OCI-LY1 (cell line): ENCODE data around the gene PTGDS.

Experiments
- H2AFZ ChIP-seq: fragments of 200-600 bp; sonication (generic), shearing (Covaris generic); 2 replicates; pipeline ENCODE4 v1.6.0; 2014; ENCODE audit warnings: antibody characterized with exemption, mild to moderate bottlenecking, low read length
- H3F3A ChIP-seq: fragments of 200-600 bp; sonication (generic), shearing (Covaris generic); 2 replicates; pipeline ENCODE4 v1.6.0; 2014; ENCODE audit warnings: mild to moderate bottlenecking, antibody characterized with exemption, low read length, moderate library complexity; ENCODE audit not compliant: insufficient read depth
- H3K27ac ChIP-seq: fragments of 200-600 bp; sonication (generic); 2 replicates; pipeline ENCODE4 v1.5.1; 2014; ENCODE audit warnings: low read length, mixed run types, mild to moderate bottlenecking, low read depth; ENCODE audit not compliant: poor library complexity, severe bottlenecking
- H3K27me3 ChIP-seq: fragments of 200-600 bp; sonication (generic); 2 replicates; pipeline ENCODE4 v1.6.0; 2014; ENCODE audit warnings: antibody characterized with exemption, mild to moderate bottlenecking, low read length, moderate library complexity; ENCODE audit not compliant: insufficient read depth
- H3K36me3 ChIP-seq: fragments of 200-600 bp; sonication (generic); 2 replicates; pipeline ENCODE4 v1.6.1; 2014; ENCODE audit warnings: mild to moderate bottlenecking, antibody characterized with exemption, low read length, moderate library complexity, mixed read lengths; ENCODE audit not compliant: insufficient read depth
- H3K4me1 ChIP-seq: fragments of 200-600 bp; sonication (generic); 2 replicates; pipeline ENCODE4 v1.5.1; 2014; ENCODE audit warnings: mild to moderate bottlenecking, low read length, moderate library complexity; ENCODE audit not compliant: insufficient read depth, severe bottlenecking
- H3K4me2 ChIP-seq: fragments of 200-600 bp; sonication (generic), shearing (Covaris generic); 2 replicates; pipeline ENCODE4 v1.6.1; 2014; ENCODE audit warnings: low read length
- H3K4me3 ChIP-seq: fragments of 200-600 bp; sonication (generic); 2 replicates; pipeline ENCODE4 v1.5.1; 2014; ENCODE audit warnings: low read length, low read depth, mild to moderate bottlenecking, mixed read lengths; ENCODE audit not compliant: poor library complexity, severe bottlenecking
- H3K79me2 ChIP-seq: fragments of 200-600 bp; shearing (Covaris generic); 2 replicates; pipeline ENCODE4 v1.6.1; 2016; ENCODE audit warnings: mixed run types, low read length, mixed read lengths; ENCODE audit not compliant: insufficient read depth
- H3K9ac ChIP-seq: fragments of 200-600 bp; sonication (generic), shearing (Covaris generic); 2 replicates; pipeline ENCODE4 v1.6.1; 2014; ENCODE audit warnings: mild to moderate bottlenecking, low read length, mixed read lengths
- H3K9me2 ChIP-seq: fragments of 200-600 bp; sonication (generic), shearing (Covaris generic); 2 replicates; pipeline ENCODE4 v1.6.1; 2014; ENCODE audit warnings: low read depth, mild to moderate bottlenecking, low read length, mixed read lengths
- H3K9me3 ChIP-seq: fragments of 200-600 bp; shearing (Covaris generic); 2 replicates; pipeline ENCODE4 v1.6.1; 2014; ENCODE audit warnings: low read length, mixed read lengths
- H4K20me1 ChIP-seq: fragments of 200-600 bp; sonication (generic), shearing (Covaris generic); 2 replicates; pipeline ENCODE4 v1.6.0; 2016; ENCODE audit warnings: mild to moderate bottlenecking, low read length; ENCODE audit not compliant: insufficient read depth
- CTCF ChIP-seq: fragments of 200-600 bp; sonication (generic), shearing (Covaris generic); IDR thresholded peaks from 2 replicates; pipeline ENCODE4 v1.5.1; 2017; ENCODE audit warnings: mild to moderate bottlenecking, antibody characterized with exemption, low read length, moderate library complexity, mixed read lengths
- EZH2 ChIP-seq: fragments of 200-600 bp; sonication (generic), shearing (Covaris generic); IDR thresholded peaks from 2 replicates; pipeline ENCODE4 v1.8.0; 2017; ENCODE audit warnings: borderline replicate concordance, mixed run types, mild to moderate bottlenecking, antibody characterized with exemption, low read length, moderate library complexity, mixed read lengths

Gene PTGDS

GRCh38 chr9:137009217-137009616, 31.9 kb downstream of the PTGDS start:
- no peaks in the 10 kb centered on the region for H3K79me2 ChIP-seq
- H3K4me2 ChIP-seq: no peak overlapping the region
- H3K9me3 ChIP-seq: no peaks in the 10 kb centered on the region
- no peak overlapping the region for H2AFZ ChIP-seq
- H3K27ac ChIP-seq: no peak overlapping the region
- peaks cover 3% of the 10 kb centered on the region; the same call in 1 of the 2 replicates for H3K27me3 ChIP-seq
- H3F3A ChIP-seq: no peaks in the 10 kb centered on the region
- H3K9me2 ChIP-seq: no peaks in the 10 kb centered on the region
- TF ChIP-seq CTCF (no peak), EZH2 (no peak)
- no peaks in the 10 kb centered on the region for H3K4me1 ChIP-seq
- H3K4me3 ChIP-seq: no peak overlapping the region
- H4K20me1 ChIP-seq: no peaks in the 10 kb centered on the region
- no peaks in the 10 kb centered on the region for H3K36me3 ChIP-seq
- H3K9ac ChIP-seq: no peak overlapping the region

GRCh38 chr9:137009938-137010732, 32.8 kb downstream of the PTGDS start:
- TF ChIP-seq EZH2 (no peak), CTCF (no peak)
- no peak overlapping the region for H3K27ac ChIP-seq
- H3F3A ChIP-seq: no peaks in the 10 kb centered on the region
- H4K20me1 ChIP-seq: no peaks in the 10 kb centered on the region
- no peak overlapping the region for H3K4me2 ChIP-seq
- no peaks in the 10 kb centered on the region for H3K9me2 ChIP-seq
- H3K27me3 ChIP-seq: peaks cover 3% of the 10 kb centered on the region; the same call in 1 of the 2 replicates
- H3K4me3 ChIP-seq: no peak overlapping the region
- no peaks in the 10 kb centered on the region for H3K36me3 ChIP-seq
- no peak overlapping the region for H3K9ac ChIP-seq
- H3K9me3 ChIP-seq: no peaks in the 10 kb centered on the region
- no peak overlapping the region for H2AFZ ChIP-seq
- H3K4me1 ChIP-seq: no peaks in the 10 kb centered on the region
- no peaks in the 10 kb centered on the region for H3K79me2 ChIP-seq

DNA sequence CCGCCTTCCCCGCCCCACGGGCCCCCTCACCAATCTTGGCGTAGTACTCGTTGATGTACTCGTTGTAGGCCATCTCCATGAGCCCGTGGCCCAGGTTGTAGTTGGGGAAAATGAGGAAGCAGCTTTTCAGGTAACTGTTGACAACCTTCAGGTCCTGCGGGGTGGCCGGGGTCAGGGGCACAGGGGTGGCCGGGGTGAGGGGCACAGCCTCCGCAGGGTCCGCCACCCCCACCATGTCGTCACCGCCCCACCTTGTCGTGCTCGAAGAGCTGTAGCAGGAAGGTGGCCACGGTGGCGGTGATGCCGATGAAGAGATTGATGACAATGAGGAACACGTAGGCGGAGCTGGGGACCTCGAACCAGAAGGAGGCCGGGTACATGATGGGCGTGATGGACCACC, 33.9 kb downstream of the PTGDS start:
- Histone ChIP-seq H3K4me2 (no peak overlapping the region; the same call in 1 of the 2 replicates), H3K27me3 (peaks cover 3% of the 10 kb centered on the region; the same call in 1 of the 2 replicates), H3K4me1 (no peaks in the 10 kb centered on the region), H3K9me3 (no peaks in the 10 kb centered on the region), H3K27ac (no peak overlapping the region), H3K79me2 (no peaks in the 10 kb centered on the region), H4K20me1 (no peaks in the 10 kb centered on the region), H3K36me3 (no peaks in the 10 kb centered on the region), H3K4me3 (no peak overlapping the region), H3F3A (no peaks in the 10 kb centered on the region), H3K9ac (no peak overlapping the region), H3K9me2 (no peaks in the 10 kb centered on the region), H2AFZ (no peak overlapping the region)
- no peak for TF ChIP-seq CTCF
- TF ChIP-seq EZH2: no peak
